H9 (cell line): Measurements from ENCODE around the gene CADM1. TPM values are rescaled to one million over a fixed set of nuclear protein-coding genes. Genes with fewer than 3 reads are reported as not detected.

ENCODE experiments used
- DNase-seq: peaks from one replicate; pipeline ENCODE4 v3.0.0-alpha.2; 2017
- H2AFZ ChIP-seq: one replicate; pipeline ENCODE4 v1.6.1; 2013; ENCODE audit warnings: mild to moderate bottlenecking, low read length, control low read depth, moderate library complexity
- H2AK5ac ChIP-seq: 2 replicates; pipeline ENCODE4 v1.6.1; 2013; ENCODE audit warnings: low read length, control low read depth, mixed read lengths; ENCODE audit not compliant: insufficient read length
- H2BK120ac ChIP-seq: one replicate; pipeline ENCODE4 v1.6.1; 2013; ENCODE audit warnings: low read depth, mild to moderate bottlenecking, low read length, control low read depth, inconsistent platforms; ENCODE audit not compliant: poor library complexity, severe bottlenecking
- H2BK12ac ChIP-seq: 2 replicates; pipeline ENCODE4 v1.6.1; 2013; ENCODE audit warnings: low read length, control low read depth, mixed read lengths, low read depth; ENCODE audit not compliant: insufficient read length
- H2BK15ac ChIP-seq: 2 replicates; pipeline ENCODE4 v1.6.1; 2013; ENCODE audit warnings: low read depth, low read length, control low read depth
- H2BK20ac ChIP-seq: one replicate; pipeline ENCODE4 v1.6.1; 2013; ENCODE audit warnings: low read depth, mild to moderate bottlenecking, low read length, control low read depth, inconsistent platforms; ENCODE audit not compliant: poor library complexity, severe bottlenecking
- H2BK5ac ChIP-seq: 2 replicates; pipeline ENCODE4 v1.6.1; 2013; ENCODE audit warnings: low read length, control low read depth, mixed read lengths; ENCODE audit not compliant: insufficient read length
- H3K14ac ChIP-seq: 2 replicates; pipeline ENCODE4 v1.6.1; 2013; ENCODE audit warnings: low read length, control low read depth; ENCODE audit not compliant: insufficient read depth
- H3K18ac ChIP-seq: 2 replicates; pipeline ENCODE4 v1.6.1; 2013; ENCODE audit warnings: low read depth, mild to moderate bottlenecking, mixed read lengths, low read length, control low read depth; ENCODE audit not compliant: insufficient read length
- H3K23ac ChIP-seq: 2 replicates; pipeline ENCODE4 v1.6.1; 2013; ENCODE audit warnings: low read length, control low read depth, mixed read lengths, low read depth; ENCODE audit not compliant: insufficient read length
- H3K23me2 ChIP-seq: 2 replicates; pipeline ENCODE4 v1.6.1; 2013; ENCODE audit warnings: low read depth, mild to moderate bottlenecking, mixed read lengths, low read length, control low read depth; ENCODE audit not compliant: insufficient read length, poor library complexity, severe bottlenecking
- H3K27ac ChIP-seq: 2 replicates; pipeline ENCODE4 v1.5.1; 2013; ENCODE audit warnings: low read length, control low read depth, mixed read lengths, low read depth; ENCODE audit not compliant: insufficient read length
- H3K27me3 ChIP-seq: 2 replicates; pipeline ENCODE4 v1.6.1; 2013; ENCODE audit warnings: low read length, control low read depth, inconsistent platforms; ENCODE audit not compliant: insufficient read depth
- H3K4ac ChIP-seq: 2 replicates; pipeline ENCODE4 v1.6.1; 2013; ENCODE audit warnings: low read depth, mild to moderate bottlenecking, control low read depth, inconsistent platforms, low read length, moderate library complexity
- H3K4me1 ChIP-seq: 2 replicates; pipeline ENCODE4 v1.6.1; 2013; ENCODE audit warnings: low read length, control low read depth, inconsistent platforms; ENCODE audit not compliant: insufficient read depth
- H3K4me2 ChIP-seq: 2 replicates; pipeline ENCODE4 v1.6.1; 2013; ENCODE audit warnings: low read length, control low read depth, mixed read lengths; ENCODE audit not compliant: insufficient read length, insufficient read depth
- H3K56ac ChIP-seq: 2 replicates; pipeline ENCODE4 v1.6.1; 2013; ENCODE audit warnings: low read depth, mild to moderate bottlenecking, mixed read lengths, low read length, control low read depth; ENCODE audit not compliant: insufficient read length
- H3K79me1 ChIP-seq: 2 replicates; pipeline ENCODE4 v1.6.1; 2013; ENCODE audit warnings: low read depth, mild to moderate bottlenecking, moderate library complexity, low read length, control low read depth, inconsistent platforms; ENCODE audit not compliant: insufficient read depth, poor library complexity, severe bottlenecking
- H3K79me2 ChIP-seq: 2 replicates; pipeline ENCODE4 v1.6.1; 2013; ENCODE audit warnings: low read length, control low read depth, inconsistent platforms; ENCODE audit not compliant: insufficient read depth
- H3K9ac ChIP-seq: 2 replicates; pipeline ENCODE4 v1.6.1; 2013; ENCODE audit warnings: low read length, control low read depth, mixed read lengths; ENCODE audit not compliant: insufficient read length; ENCODE audit errors: extremely low read depth
- H3K9me3 ChIP-seq: one replicate; pipeline ENCODE4 v1.6.1; 2013; ENCODE audit warnings: low read depth, low read length, inconsistent platforms; ENCODE audit not compliant: control insufficient read depth
- H3T11ph ChIP-seq: one replicate; pipeline ENCODE4 v1.6.1; 2013; ENCODE audit warnings: mild to moderate bottlenecking, low read length, control low read depth, inconsistent platforms
- H4K20me1 ChIP-seq: one replicate; pipeline ENCODE4 v1.6.1; 2013; ENCODE audit not compliant: control insufficient read depth, insufficient read length, insufficient read depth
- H4K5ac ChIP-seq: 2 replicates; pipeline ENCODE4 v1.6.1; 2013; ENCODE audit warnings: low read depth, mild to moderate bottlenecking, mixed read lengths, low read length, control low read depth; ENCODE audit not compliant: insufficient read length
- H4K8ac ChIP-seq: replicated peaks from 2 replicates; pipeline ENCODE4 v1.6.1; 2013; ENCODE audit warnings: low read length, control low read depth, mixed read lengths, low read depth; ENCODE audit not compliant: insufficient read length
- H4K91ac ChIP-seq: 2 replicates; pipeline ENCODE4 v1.6.1; 2013; ENCODE audit warnings: low read depth, mild to moderate bottlenecking, moderate library complexity, mixed read lengths, low read length, control low read depth; ENCODE audit not compliant: insufficient read length
- H3K27ac Mint-ChIP-seq, 3 experiments: 2 replicates in 2 of 3; 3 replicates in 1 of 3; pipeline ENCODE4 v1.8.0; 2020 to 2021; ENCODE audit warnings: mixed read lengths in 3 of 3, mild to moderate bottlenecking in 1 of 3, moderate library complexity in 1 of 3
- H3K27me3 Mint-ChIP-seq: 2 replicates; pipeline ENCODE4 v1.8.0; 2021; ENCODE audit warnings: low read depth, mild to moderate bottlenecking, moderate library complexity, mixed read lengths
- H3K36me3 Mint-ChIP-seq, 3 experiments: 2 replicates in 2 of 3; 3 replicates in 1 of 3; pipeline ENCODE4 v1.8.0; 2020 to 2021; ENCODE audit warnings: low read depth in 3 of 3, mixed read lengths in 3 of 3; ENCODE audit not compliant: insufficient read depth in 1 of 3
- H3K4me1 Mint-ChIP-seq, 2 experiments: 2 replicates each; pipeline ENCODE4 v1.8.0; 2020; ENCODE audit warnings: mixed read lengths in 2 of 2
- H3K4me3 Mint-ChIP-seq, 2 experiments: 2 replicates in 1 of 2; 3 replicates in 1 of 2; pipeline ENCODE4 v1.8.0; 2020 to 2021; ENCODE audit warnings: mild to moderate bottlenecking in 2 of 2, mixed read lengths in 2 of 2, moderate library complexity in 1 of 2
- H3K9me3 Mint-ChIP-seq, 2 experiments: 2 replicates in 1 of 2; 3 replicates in 1 of 2; pipeline ENCODE4 v1.8.0; 2020; ENCODE audit warnings: mild to moderate bottlenecking in 2 of 2, mixed read lengths in 2 of 2, moderate library complexity in 1 of 2
- CTCF ChIP-seq: fragments of 200-600 bp; sonication (generic); conservative IDR thresholded peaks from 3 replicates; pipeline ENCODE4 v1.8.0; 2021; ENCODE audit warnings: antibody characterized with exemption, mild to moderate bottlenecking
- WGBS: extraction: QIAGEN DNeasy Blood & Tissue Kit; methylation state at CpG from one replicate; pipeline ENCODE4 v1.1.7; 2013; ENCODE audit warnings: missing lambda C conversion rate, low lambda C conversion rate, mixed read lengths; ENCODE audit not compliant: insufficient read length; ENCODE audit errors: extremely low coverage; 5-methylcytosine and 5-hydroxymethylcytosine counted together
- total RNA-seq: library from RNA; stranded (reverse); gene quantifications from 2 replicates; pipeline ENCODE4 v1.2.1, GENCODE V29; 2021

The CADM1 gene
- total RNA-seq, 1 experiment from 2014 or later = 11.9 TPM

GRCh38 chr11:115193914-115194801 lies 310.1 kb downstream of the CADM1 start:
- no peak overlapping the region for H3K14ac ChIP-seq
- H2AFZ ChIP-seq = no peak overlapping the region
- H3K9ac ChIP-seq = no peak overlapping the region
- no peak overlapping the region for H2BK5ac ChIP-seq
- no CpG with 5 or more reads among the region's 15 CpGs for WGBS
- H4K91ac ChIP-seq = no peak overlapping the region
- no peak overlapping the region for H3K23ac ChIP-seq
- H3K36me3 Mint-ChIP-seq = no peaks in the 10 kb centered on the region
- no peak for DNase-seq
- no peak overlapping the region for H2BK20ac ChIP-seq
- no peaks in the 10 kb centered on the region for H3K79me2 ChIP-seq
- no peaks in the 10 kb centered on the region for H3K27me3 ChIP-seq
- H2AK5ac ChIP-seq = no peak overlapping the region
- H4K8ac ChIP-seq = no peak overlapping the region
- no peaks in the 10 kb centered on the region for H3K9me3 ChIP-seq
- H4K5ac ChIP-seq = no peak overlapping the region
- TF ChIP-seq CTCF = no peak
- H4K20me1 ChIP-seq = no peaks in the 10 kb centered on the region
- no peaks in the 10 kb centered on the region for H3K79me1 ChIP-seq
- no peak overlapping the region for H3K4me2 ChIP-seq
- H3K56ac ChIP-seq = no peak overlapping the region
- no peak overlapping the region for H2BK120ac ChIP-seq
- H3K4me1 ChIP-seq = no peaks in the 10 kb centered on the region
- no peak overlapping the region for H3K18ac ChIP-seq
- no peak overlapping the region for H2BK12ac ChIP-seq
- H3K4me1 Mint-ChIP-seq = peaks cover 16 to 26% of the 10 kb centered on the region in 2 experiments
- H3K9me3 Mint-ChIP-seq = no peaks in the 10 kb centered on the region
- no peak overlapping the region for H3K4me3 Mint-ChIP-seq
- H3K27ac Mint-ChIP-seq = no peak overlapping the region; a peak in 1 of 7 replicates
- no peak overlapping the region for H3K4ac ChIP-seq
- H3K27me3 Mint-ChIP-seq = peaks cover 2% of the 10 kb centered on the region; the same call in 1 of the 2 replicates
- H3K23me2 ChIP-seq = no peaks in the 10 kb centered on the region
- H2BK15ac ChIP-seq = no peak overlapping the region
- no peak overlapping the region for H3K27ac ChIP-seq
- H3T11ph ChIP-seq = no peak overlapping the region
